ENCODE data around the gene TMEM175.

GRCh38 chr4:948936-949300, 16.7 kb downstream of the TMEM175 start:
- TF ChIP-seq CTCF (tag by site-specific recombination; IDR thresholded peaks at IDR 0.05) (no peak), YY1 (tag by site-specific recombination; IDR thresholded peaks at IDR 0.05) (no peak)

Data from HEK293 (cell line).